ENCODE measurements around the gene SNAPC2.

The SNAPC2 gene

DNA sequence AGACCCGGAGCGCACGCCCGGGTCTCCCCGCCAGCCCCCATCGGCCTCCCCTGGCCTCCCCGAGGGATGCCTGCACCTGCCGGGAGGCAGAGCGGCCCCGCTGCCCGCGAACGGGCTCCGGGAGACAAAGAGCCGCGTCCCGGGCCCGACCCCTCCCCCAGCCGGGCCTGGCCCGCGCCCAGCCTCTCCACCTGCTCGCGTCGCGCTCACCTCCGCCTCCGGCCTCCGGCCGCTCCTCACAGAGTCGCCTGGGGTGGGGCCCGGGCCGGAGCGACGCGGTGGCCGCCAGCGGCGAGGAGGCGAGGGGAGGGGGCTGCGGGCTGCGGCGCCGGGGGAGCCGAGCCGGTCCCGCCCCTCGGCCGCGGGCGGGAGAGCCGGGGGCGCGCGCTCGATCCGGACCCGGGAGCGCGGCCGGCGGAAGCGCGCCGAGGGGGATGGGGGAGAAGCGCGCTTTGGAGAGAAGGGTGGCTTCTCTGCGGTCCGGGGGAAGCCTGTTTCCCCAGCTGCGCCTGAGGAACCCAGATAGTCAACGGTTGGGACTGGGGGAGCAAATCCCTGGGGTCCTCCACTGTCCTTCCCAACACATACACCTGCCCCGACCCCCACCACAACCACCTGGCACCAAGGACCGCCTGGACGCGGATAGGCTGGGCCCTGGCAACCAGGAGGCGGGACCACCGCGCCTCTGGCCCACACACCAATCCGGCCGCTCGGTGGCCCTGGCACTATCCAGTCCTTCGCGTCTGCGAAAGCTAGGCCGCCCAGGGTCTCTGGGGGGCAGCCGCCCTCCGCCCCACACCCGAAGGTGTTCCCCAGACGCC, 45.9 kb upstream of the SNAPC2 start, which contains the start of gene PRR36:
PRR36 (minus strand) TSS at position 315 of the 821 bp plus-strand sequence. CDS start 701 bp downstream, outside the sequence.
- no peak for DNase-seq (ENCODE audit: low read depth)
- TF ChIP-seq, protein P1, sequence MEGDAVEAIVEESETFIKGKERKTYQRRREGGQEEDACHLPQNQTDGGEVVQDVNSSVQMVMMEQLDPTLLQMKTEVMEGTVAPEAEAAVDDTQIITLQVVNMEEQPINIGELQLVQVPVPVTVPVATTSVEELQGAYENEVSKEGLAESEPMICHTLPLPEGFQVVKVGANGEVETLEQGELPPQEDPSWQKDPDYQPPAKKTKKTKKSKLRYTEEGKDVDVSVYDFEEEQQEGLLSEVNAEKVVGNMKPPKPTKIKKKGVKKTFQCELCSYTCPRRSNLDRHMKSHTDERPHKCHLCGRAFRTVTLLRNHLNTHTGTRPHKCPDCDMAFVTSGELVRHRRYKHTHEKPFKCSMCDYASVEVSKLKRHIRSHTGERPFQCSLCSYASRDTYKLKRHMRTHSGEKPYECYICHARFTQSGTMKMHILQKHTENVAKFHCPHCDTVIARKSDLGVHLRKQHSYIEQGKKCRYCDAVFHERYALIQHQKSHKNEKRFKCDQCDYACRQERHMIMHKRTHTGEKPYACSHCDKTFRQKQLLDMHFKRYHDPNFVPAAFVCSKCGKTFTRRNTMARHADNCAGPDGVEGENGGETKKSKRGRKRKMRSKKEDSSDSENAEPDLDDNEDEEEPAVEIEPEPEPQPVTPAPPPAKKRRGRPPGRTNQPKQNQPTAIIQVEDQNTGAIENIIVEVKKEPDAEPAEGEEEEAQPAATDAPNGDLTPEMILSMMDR (conservative IDR thresholded peaks at IDR 0.05; ENCODE audit: low read depth, low read length) = no peak
- H3K4me3 ChIP-seq (ENCODE audit: low read length) = peak within 1 kb of the TSS; percentile 73

DNA sequence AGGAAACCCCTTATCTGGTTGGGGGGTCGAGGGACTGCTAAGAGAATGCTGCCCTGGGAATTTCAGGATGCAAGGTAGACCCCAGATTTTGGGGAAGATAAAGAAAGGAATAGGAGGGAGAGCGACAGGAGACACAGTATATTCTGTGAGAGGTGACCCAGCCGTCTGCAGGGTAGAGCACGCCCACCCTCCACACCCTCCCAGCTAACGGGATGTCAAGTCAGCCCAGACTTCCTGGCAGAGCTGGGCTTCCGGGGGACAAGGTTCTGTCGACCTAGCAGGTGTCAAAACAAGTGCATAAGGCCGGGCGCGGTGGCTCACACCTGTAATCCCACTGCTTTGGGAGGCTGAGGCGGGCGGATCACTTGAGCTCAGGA, 45.3 kb upstream of the SNAPC2 start:
- DNase-seq (ENCODE audit: low read depth) = no peak
- peak overlapping the region; percentile 73 for H3K4me3 ChIP-seq (ENCODE audit: low read length)
- TF ChIP-seq, protein P1 (conservative IDR thresholded peaks at IDR 0.05; ENCODE audit: low read depth, low read length) = no peak

DNA sequence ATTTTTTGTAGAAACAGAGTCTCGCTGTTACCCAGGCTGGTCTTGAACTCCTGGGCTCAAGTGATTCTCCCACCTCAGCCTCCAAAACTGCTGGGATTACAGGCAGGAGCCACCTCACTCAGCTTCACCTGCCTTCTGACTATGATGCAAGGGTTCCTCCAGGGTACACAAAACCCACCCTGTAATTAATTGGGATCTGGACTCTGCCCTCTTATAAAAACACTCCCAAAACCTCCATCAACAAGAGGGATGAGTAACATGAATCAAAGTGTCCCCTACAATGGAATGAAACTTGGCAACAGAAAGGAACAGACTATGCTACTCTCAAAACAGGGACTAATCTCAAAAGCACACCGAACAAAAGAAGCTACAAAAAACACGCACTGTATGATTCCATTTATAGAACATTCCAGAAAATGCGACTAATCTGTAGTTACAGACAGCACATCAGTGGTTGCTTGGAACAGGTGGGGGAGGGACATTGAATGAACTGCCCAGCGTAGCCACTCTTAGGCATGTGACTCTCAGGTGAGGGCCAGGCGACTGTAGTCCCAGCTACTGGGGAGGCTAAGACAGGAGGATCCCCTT, 42.8 kb upstream of the SNAPC2 start:
- no peak overlapping the region for H3K4me3 ChIP-seq (ENCODE audit: low read length)
- TF ChIP-seq, protein P1 (conservative IDR thresholded peaks at IDR 0.05; ENCODE audit: low read depth, low read length) = no peak
- no peak for DNase-seq (ENCODE audit: low read depth)

DNA sequence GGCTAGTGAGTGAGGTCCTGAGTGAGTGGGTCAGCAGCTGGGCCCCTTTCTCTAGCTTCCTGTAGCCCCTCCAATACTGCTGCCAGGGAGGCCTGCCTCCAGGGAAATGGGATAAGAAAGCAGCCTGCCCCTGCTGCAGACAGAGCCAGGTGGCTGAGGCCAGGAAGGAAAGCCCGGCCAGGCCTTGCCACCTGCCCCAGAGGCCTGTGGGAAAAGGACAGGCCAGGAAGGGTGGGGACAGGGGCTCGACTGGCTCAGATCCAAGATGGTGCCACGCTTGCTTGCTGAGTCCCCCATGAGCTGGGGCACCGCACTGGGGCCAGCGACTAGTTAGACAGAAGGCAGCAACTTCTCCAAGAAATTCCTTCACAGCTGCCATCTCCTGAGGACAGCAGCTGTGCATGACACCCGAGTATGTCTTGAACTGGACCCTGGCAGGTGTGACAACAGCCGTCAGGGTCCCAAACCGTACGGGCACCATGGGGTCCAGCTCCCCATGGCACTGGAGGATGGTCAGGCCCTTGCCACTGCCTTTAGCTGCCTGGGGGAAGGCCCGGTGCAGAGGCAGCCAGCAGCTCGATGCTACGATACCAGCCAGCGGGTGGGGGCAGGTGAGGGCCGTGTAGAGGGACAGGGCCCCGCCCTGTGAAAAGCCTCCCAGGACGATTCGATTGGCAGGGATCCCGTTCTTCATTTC, 40.9 kb upstream of the SNAPC2 start:
- TF ChIP-seq, protein P1 (conservative IDR thresholded peaks at IDR 0.05; ENCODE audit: low read depth, low read length) = no peak
- H3K4me3 ChIP-seq (ENCODE audit: low read length) = no peak overlapping the region
- DNase-seq (ENCODE audit: low read depth) = no peak

- no peak overlapping the region for H3K4me3 ChIP-seq (ENCODE audit: low read length)
- no peak for DNase-seq (ENCODE audit: low read depth)
- TF ChIP-seq, protein P1 (conservative IDR thresholded peaks at IDR 0.05; ENCODE audit: low read depth, low read length) = no peak
These were observed 40.3 kb upstream of the SNAPC2 start for GRCh38 chr19:7879836-7880235.

GRCh38 chr19:7881910-7882309, 38.2 kb upstream of the SNAPC2 start:
- TF ChIP-seq, protein P1 (conservative IDR thresholded peaks at IDR 0.05; ENCODE audit: low read depth, low read length) = no peak
- no peak for DNase-seq (ENCODE audit: low read depth)
- H3K4me3 ChIP-seq (ENCODE audit: low read length) = no peak overlapping the region

Data from retinal pigment epithelial cell (primary cell).